Measurements from ENCODE around the gene ASF1B. TPM values are rescaled to one million over a fixed set of nuclear protein-coding genes. Genes with fewer than 3 reads are reported as not detected.

ASF1B gene
- total RNA-seq, 1 donor from 2014 or later: 1.7 TPM

- Histone ChIP-seq H3K9me3 (peaks cover 3% of the 10 kb centered on the region), H3K4me1 (peaks cover 14% of the 10 kb centered on the region), H3K27ac (no peak overlapping the region), H3K36me3 (peaks cover 0 to 26% of the 10 kb centered on the region in 2 donors), H3K27me3 (no peaks in the 10 kb centered on the region), H3K4me3 (no peak overlapping the region)
- TF ChIP-seq POLR2A (IDR thresholded peaks at IDR 0.05) (no peak), CTCF (IDR thresholded peaks at IDR 0.05) (no peak), POLR2AphosphoS5 (IDR thresholded peaks at IDR 0.05; ENCODE audit: insufficient read depth in 1 of 2, low read depth in 1 of 2) (no peak)
- intact Hi-C loops (cut with DNase I): no loop called here
- no peak for DNase-seq (ENCODE audit: extremely low spot score in 2 of 2)
Measured at GRCh38 chr19:14093117-14093823, 43.1 kb downstream of the ASF1B start.

GRCh38 chr19:14091813-14092462 is 44.5 kb downstream of the ASF1B start:
- TF ChIP-seq CTCF (IDR thresholded peaks at IDR 0.05): no peak
- TF ChIP-seq POLR2AphosphoS5 (IDR thresholded peaks at IDR 0.05; ENCODE audit: insufficient read depth in 1 of 2, low read depth in 1 of 2): peak; percentile 6 to 40
- TF ChIP-seq POLR2A (IDR thresholded peaks at IDR 0.05): no peak
- peak overlapping the region; percentile 94 for H3K27ac ChIP-seq
- peak overlapping the region; percentile 63 to 68 for H3K4me3 ChIP-seq
- no peaks in the 10 kb centered on the region for H3K27me3 ChIP-seq
- peaks cover 3% of the 10 kb centered on the region for H3K9me3 ChIP-seq
- no peak for DNase-seq (ENCODE audit: extremely low spot score in 2 of 2)
- intact Hi-C loops (cut with DNase I): no loop called here
- peaks cover 0 to 15% of the 10 kb centered on the region in 2 donors for H3K36me3 ChIP-seq
- H3K4me1 ChIP-seq: peaks cover 14% of the 10 kb centered on the region

GRCh38 chr19:14091081-14091812 is 45.1 kb downstream of the ASF1B start:
- intact Hi-C loops (cut with DNase I): no loop called here
- Histone ChIP-seq H3K27ac (peak overlapping the region; percentile 94), H3K27me3 (no peaks in the 10 kb centered on the region), H3K4me3 (peak overlapping the region; percentile 63 to 68), H3K9me3 (peaks cover 3% of the 10 kb centered on the region), H3K4me1 (peaks cover 14% of the 10 kb centered on the region), H3K36me3 (peaks cover 0 to 9% of the 10 kb centered on the region in 2 donors)
- peak; percentile 9 to 57 for TF ChIP-seq POLR2AphosphoS5 (IDR thresholded peaks at IDR 0.05; ENCODE audit: insufficient read depth in 1 of 2, low read depth in 1 of 2)
- peak in 1 of 3 experiments; percentile 33 for TF ChIP-seq CTCF (IDR thresholded peaks at IDR 0.05)
- TF ChIP-seq POLR2A (IDR thresholded peaks at IDR 0.05): peak in 1 of 2 donors; percentile 65
- no peak for DNase-seq (ENCODE audit: extremely low spot score in 2 of 2)

GRCh38 chr19:14090509-14091080 is 45.8 kb downstream of the ASF1B start, which contains the start of gene SAMD1:
TSS of gene SAMD1 (minus strand) at chr19:14090751.
- no peak for TF ChIP-seq POLR2AphosphoS5 (IDR thresholded peaks at IDR 0.05; ENCODE audit: insufficient read depth in 1 of 2, low read depth in 1 of 2)
- no peak for TF ChIP-seq CTCF (IDR thresholded peaks at IDR 0.05)
- TF ChIP-seq POLR2A (IDR thresholded peaks at IDR 0.05): no peak
- intact Hi-C loops (cut with DNase I): no loop called here
- Histone ChIP-seq H3K36me3 (peaks cover 0 to 6% of the 10 kb centered on the region in 2 donors), H3K4me1 (peaks cover 14% of the 10 kb centered on the region), H3K9me3 (peaks cover 3% of the 10 kb centered on the region), H3K27ac (peak within 1 kb of the TSS; percentile 94), H3K4me3 (peak within 1 kb of the TSS; percentile 63 to 68), H3K27me3 (no peaks in the 10 kb centered on the region)
- DNase-seq (ENCODE audit: extremely low spot score in 2 of 2): no peak
